GM10266 (cell line): Measurements from ENCODE around the gene NRROS.

ENCODE experiments used
- DNase-seq: peaks from one replicate; pipeline ENCODE4 v3.0.0; 2012; ENCODE audit errors: extremely low spot score
- CTCF ChIP-seq: IDR thresholded peaks from 2 replicates; pipeline ENCODE4 v1.5.1; 2012; ENCODE audit warnings: mild to moderate bottlenecking, low read depth; ENCODE audit not compliant: control insufficient read depth, insufficient read depth; ENCODE audit errors: missing control alignments

NRROS gene

GRCh38 chr3:196661400-196661799 is 21.9 kb downstream of the NRROS start:
- DNase-seq = no peak
- TF ChIP-seq CTCF = no peak

GRCh38 chr3:196662033-196662432 is 22.5 kb downstream of the NRROS start:
- no peak for TF ChIP-seq CTCF

GRCh38 chr3:196662711-196663571 is 23.4 kb downstream of the NRROS start:
- DNase-seq = no peak
- TF ChIP-seq CTCF = no peak

More at GRCh38 chr3:196662033-196662432, 22.5 kb downstream of the NRROS start:
- DNase-seq = no peak

- DNase-seq = no peak
Observed at GRCh38 chr3:196666001-196666867, 26.7 kb downstream of the NRROS start.

GRCh38 chr3:196667056-196667825 is 27.7 kb downstream of the NRROS start:
- no peak for TF ChIP-seq CTCF
- DNase-seq = no peak

More at GRCh38 chr3:196666001-196666867, 26.7 kb downstream of the NRROS start:
- no peak for TF ChIP-seq CTCF

GRCh38 chr3:196670339-196670738 is 30.8 kb downstream of the NRROS start:
- no peak for DNase-seq
- no peak for TF ChIP-seq CTCF
